HG02610 (cell line): ENCODE measurements around the gene ITGA3.
"Not testable (repeated sequence)": the region's sequence is repeated elsewhere in the genome, so short reads cannot be mapped to it uniquely, and the experiment has no call there.

Source experiments
- ATAC-seq: cut with Tn5 transposase; IDR thresholded peaks from one replicate; pipeline ENCODE4 v1.9.1; 2021; ENCODE audit warnings: mild to moderate bottlenecking, moderate library complexity; ENCODE audit not compliant: unreplicated experiment

Gene ITGA3

GRCh38 chr17:50034498-50035364 lies 21.2 kb upstream of the ITGA3 start:
- no peak for ATAC-seq

DNA sequence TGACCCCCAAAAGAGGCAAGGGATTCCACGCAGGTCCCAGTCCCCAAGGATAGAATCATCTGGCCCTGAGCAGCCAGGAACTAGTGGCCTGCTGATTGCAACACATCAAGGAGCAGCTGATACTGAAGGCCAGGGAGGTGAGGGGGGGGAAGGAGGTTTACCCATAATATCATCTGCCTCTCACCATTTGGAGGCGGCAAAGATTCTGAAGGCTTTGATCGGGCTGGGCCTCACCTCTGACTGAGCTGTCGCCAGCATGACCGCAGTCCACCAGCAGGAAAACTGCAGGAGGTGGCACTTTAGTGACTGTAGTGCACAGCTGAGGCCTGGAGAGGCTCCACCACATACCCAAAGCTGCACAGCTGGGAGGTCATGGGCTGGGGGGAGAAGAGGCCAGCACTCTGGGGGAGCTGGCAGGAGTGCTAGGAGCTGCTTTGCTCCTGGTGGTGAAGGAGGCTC lies 20.5 kb upstream of the ITGA3 start:
- ATAC-seq: no peak

- ATAC-seq: no peak
These were observed 20.0 kb upstream of the ITGA3 start for GRCh38 chr17:50035945-50036344.

- no peak for ATAC-seq
These were observed 19.3 kb upstream of the ITGA3 start for GRCh38 chr17:50036455-50037261.

GRCh38 chr17:50037321-50038107 lies 18.4 kb upstream of the ITGA3 start:
- ATAC-seq: no peak

GRCh38 chr17:50039058-50039457 lies 16.9 kb upstream of the ITGA3 start:
- no peak for ATAC-seq

DNA sequence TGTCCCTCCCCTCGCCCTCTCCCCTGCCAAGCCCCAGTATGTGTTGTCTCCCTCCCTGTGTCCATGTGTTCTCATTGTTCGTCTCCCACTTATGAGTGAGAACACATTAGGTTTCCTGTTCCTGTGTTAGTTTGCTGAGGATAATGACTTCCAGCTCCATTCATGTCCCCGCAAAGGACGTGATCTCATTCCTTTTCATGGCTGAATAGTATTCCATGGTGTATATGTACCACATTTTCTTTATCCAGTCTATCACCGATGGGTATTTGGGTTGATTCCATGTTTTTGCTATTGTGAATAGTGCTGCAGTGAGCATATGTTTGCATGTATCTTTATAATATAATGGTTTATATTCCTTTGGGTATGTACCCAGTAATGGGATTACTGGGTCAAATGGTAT lies 15.4 kb upstream of the ITGA3 start:
- not testable (repeated sequence) for ATAC-seq

DNA sequence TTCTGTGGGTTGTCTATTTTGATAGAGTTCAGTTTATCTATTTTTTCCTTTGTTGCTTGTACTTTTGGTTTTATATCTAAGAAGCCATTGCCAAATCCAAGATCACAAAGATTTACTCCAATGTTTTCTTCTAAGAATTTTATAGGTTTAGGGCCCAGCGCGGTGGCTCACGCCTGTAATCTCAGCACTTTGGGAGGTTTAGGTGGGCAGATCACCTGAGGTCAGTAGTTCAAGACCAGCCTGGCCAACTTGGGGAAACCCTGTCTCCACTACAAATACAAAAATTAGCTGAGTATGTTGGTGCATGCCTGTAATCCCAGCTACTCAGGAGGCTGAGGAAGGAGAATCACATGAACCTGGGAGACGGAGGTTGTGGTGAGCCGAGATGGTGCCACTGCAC lies 13.7 kb upstream of the ITGA3 start:
- no peak for ATAC-seq

DNA sequence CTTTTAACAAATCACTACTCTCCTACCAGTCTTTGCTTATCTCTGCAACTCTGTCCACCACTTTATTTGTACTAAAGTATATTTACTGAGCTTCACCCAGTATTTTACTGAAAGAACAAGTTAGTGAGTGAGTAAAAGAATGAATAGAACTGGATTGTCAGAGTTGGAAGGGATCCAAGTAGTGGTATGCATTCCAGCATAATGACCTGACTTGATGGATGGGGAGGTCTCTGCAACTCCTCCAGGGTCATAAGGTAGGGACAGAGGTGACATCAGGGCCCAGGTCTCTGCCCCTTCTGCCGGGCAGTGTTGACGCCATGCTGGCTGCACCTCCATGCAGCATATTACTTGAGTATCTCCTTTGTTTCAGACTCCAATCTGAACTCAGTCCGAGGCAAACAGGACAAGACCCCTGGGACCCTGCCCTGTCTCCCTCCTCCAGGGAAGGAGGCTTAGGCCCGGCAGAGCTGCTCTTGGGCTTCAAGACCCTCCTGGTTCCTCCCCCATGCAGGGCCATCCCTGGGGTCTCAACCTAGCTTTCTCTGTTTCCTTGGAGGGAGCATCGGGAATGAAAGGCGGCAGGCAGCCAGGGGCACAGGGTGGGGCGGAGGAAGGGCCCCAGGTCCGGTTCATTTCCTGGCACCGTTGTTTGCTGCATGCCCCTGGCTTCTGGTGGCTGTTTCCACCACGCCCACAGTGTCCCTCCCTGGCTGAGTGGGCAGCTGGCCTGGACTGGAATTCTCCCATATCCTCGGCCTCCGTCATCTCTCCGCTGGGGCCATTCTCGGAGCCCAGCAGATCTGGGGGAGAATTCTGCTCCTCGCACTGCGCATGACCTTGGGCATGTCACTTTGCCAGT lies 12.4 kb upstream of the ITGA3 start:
- ATAC-seq: no peak

DNA sequence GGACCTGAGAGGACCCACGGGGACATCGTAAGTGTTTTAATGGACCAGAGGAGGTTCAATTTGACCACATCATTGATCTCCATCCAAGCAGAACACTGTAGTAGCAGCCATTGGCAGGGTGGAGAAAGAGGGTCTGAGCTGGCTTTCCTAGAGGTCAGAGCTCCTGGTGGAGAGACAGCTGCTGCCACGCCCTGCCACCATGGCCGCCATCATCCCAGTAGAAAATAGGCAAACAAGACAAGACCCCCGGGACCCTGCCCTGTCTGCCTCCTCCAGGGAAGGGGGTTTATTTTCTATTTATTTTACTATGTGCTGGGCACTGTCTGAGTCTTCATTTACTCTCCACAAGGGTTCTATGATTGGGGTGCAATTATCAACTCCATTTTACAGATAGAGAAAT lies 11.4 kb upstream of the ITGA3 start:
- ATAC-seq: no peak

DNA sequence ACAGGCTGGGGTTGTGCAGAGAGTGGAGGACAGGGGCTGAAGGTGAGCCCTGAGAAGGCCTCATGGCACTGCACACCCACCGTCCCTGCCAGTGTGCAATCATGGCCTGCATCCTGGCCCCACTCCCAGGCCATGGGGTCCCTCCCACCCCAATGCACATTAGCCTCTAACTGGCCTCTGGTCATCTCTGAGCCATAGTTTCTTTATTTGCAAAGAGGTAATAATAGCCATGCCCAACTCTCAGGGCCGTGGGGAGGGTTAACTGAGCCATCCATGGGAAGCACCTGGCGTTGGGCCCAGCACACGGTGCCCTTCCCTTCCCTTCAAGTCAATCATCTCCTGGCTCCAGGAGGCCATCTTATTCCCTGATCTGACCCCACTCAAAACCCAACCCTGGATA lies 10.8 kb upstream of the ITGA3 start:
- no peak for ATAC-seq

DNA sequence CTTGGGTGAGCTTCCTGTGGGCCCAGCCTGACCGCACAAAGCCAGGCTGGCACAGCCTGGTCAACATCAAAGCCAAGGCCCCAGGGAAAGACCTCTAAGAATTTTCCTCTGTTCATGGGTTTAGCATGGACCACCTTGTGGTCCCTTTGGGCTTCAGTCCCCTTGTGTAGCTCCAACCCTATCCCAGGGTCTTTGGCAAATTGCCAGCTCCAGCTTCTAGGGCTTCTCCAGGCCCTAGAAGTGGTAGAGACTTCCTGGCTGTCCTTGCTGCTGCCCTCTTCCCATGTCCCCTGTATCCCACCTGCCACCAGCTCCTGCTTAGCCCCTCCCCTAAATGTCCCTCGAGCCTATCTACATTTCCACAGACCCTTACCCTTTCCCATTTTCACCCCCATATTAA lies 9.7 kb upstream of the ITGA3 start:
- ATAC-seq: no peak

- ATAC-seq: no peak
These were observed 9.2 kb upstream of the ITGA3 start for GRCh38 chr17:50046667-50047066.

GRCh38 chr17:50047083-50047482 lies 8.8 kb upstream of the ITGA3 start:
- no peak for ATAC-seq

DNA sequence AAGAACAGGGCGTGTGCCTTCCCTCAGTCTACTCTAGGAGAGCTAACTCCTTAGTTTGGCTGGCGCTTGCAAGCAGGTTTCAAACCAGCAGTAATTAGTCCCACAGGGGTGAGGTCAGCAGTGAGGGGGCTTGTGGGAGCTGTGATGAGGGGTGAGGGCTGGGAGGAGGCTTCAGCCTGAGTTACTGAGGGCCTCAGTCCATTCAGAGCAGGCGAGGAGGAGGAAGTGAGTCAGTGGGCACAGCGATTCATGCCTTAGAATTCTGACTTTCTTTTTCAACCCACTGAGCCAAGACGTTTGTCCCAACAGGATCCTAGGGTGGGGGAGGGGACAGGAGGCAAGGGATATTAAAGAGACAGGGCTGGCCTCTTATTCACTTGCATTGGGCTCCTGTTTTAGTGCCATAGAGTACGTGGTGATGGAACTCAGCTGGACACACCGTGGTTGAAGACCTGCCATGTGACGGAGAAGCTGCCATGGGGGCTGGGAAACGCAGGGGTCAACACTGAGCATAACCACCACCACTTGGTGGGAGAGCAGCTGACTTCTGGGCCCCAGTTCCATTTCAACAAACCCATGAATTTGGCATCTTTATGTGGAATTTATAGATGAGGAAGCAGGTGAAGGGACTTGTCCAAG lies 8.3 kb upstream of the ITGA3 start:
- no peak for ATAC-seq

DNA sequence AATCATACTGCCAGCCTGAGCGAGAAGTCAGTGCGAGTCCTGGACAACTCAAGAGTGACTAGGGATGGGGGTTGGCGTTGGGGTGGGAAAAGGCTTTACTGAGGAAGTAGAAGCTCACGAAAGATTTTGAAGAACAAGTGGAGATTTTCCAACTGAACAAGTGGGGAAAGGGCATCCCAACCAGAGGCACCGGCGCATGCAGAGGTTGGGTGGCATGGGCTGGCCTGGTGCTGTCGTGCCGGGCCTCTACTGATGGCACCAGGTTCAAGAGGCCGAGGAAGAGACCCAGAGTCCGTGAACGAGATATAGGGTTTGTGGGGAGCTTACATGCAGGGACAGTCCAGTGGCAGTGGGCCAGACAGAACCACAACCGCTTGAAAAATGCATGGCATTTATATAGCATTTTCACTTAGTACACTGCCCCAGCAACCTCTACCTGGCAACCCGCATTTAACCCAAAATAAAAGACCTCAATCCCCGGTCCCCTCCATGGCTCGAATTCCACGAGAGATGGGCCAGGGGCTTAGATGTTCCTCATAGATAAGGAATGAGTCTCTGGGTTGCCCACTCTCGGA lies 7.7 kb upstream of the ITGA3 start:
- no peak for ATAC-seq

- no peak for ATAC-seq
These were observed 6.9 kb upstream of the ITGA3 start for GRCh38 chr17:50048988-50049387.

DNA sequence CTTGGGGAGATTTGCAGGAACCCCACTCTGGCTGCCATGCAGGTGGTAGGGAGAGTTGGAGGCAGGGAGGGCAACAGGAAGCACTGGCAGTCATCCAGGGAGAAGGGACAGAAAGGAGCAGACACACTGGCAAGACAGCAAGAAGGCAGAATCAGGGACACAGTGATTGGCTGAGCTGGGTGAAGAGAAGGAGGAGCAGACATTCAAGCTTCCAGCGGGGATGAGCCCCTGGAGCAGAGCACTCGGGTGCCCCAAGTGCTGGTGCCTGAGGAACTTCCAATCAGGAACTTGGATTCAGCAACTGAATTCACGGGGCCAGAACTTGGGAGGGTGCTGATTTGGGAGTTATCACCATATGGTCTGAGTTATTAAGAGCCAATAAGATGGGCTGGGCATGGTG lies 6.3 kb upstream of the ITGA3 start:
- ATAC-seq: no peak

DNA sequence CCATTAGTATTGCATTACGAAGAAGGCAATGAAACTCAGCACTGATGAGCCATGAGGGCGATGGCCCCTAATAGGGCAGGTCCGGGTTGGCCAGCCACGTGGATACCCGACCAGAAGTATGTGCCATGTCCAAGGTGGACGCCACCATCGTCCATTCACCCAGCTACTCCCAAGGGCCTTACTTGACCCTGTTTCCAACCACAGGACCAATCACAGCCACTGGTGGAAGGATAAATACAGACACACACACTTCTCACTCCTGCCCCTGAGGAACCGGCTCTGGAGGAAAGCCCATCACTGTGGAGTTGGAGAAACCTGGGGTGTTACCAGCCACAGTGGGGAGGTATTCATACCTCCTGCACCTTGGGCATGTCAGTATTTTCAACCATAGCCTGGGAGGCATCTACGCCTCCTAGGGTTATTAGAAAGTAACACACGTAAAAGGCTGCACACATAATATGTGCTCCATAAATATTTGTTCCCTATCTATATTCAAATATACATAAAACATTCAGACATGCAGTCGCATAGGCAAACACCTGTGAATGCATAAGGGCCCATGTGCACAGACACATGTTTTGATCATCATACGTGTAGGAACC lies 5.4 kb upstream of the ITGA3 start:
- no peak for ATAC-seq
